ENCODE results near the gene LAMC2.

DNA sequence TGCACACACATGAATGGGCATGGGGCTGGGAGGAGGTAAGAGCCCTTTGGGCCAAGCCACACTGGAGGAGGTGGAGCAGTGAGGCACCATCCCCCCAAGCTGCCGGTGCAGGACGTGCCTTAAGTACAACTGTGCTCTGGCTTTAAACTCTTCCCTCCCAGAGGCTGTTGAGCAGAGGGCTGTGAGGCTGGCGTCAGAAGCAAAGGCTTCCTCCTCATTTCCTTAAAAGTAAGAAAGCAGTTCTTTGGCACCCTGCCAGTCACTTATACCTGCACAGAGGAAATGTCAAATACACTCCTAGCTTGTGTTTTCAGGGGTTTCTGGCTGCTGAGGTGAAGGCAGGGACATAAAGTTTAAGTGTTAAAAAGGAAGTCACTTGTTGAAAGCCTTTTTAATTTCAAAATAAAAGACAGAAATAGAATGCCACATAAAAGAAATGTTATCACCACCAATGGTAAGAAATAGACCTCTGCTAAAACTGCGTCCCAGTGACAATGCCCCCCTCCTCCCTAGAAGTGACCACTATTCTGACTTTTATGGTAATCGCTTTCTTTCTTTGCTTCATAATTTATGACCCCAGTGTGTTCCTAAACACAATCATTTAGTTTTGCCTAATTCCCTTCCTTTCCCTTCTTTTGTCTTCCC lies 33.0 kb downstream of the LAMC2 start:
- TF ChIP-seq, protein P1, sequence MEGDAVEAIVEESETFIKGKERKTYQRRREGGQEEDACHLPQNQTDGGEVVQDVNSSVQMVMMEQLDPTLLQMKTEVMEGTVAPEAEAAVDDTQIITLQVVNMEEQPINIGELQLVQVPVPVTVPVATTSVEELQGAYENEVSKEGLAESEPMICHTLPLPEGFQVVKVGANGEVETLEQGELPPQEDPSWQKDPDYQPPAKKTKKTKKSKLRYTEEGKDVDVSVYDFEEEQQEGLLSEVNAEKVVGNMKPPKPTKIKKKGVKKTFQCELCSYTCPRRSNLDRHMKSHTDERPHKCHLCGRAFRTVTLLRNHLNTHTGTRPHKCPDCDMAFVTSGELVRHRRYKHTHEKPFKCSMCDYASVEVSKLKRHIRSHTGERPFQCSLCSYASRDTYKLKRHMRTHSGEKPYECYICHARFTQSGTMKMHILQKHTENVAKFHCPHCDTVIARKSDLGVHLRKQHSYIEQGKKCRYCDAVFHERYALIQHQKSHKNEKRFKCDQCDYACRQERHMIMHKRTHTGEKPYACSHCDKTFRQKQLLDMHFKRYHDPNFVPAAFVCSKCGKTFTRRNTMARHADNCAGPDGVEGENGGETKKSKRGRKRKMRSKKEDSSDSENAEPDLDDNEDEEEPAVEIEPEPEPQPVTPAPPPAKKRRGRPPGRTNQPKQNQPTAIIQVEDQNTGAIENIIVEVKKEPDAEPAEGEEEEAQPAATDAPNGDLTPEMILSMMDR (IDR thresholded peaks at IDR 0.05; ENCODE audit: insufficient read depth, low read length, poor library complexity, severe bottlenecking), result no peak
- no peak for TF ChIP-seq EZH2phosphoT487 (conservative IDR thresholded peaks at IDR 0.05; ENCODE audit: low read length)

Measured in SU-DHL-6 (cell line).